ENCODE results near the gene PKP3.

- no peak for TF ChIP-seq POLR2A (IDR thresholded peaks at IDR 0.05)
- TF ChIP-seq CTCF (IDR thresholded peaks at IDR 0.05) = no peak
Measured at GRCh38 chr11:364991-365725, 28.9 kb upstream of the PKP3 start.
